GM12891 (cell line): Measurements from ENCODE around the gene SKI.

Experiments
- PAX5 ChIP-seq: IDR thresholded peaks from 2 replicates; pipeline ENCODE4 v1.6.1; 2011; ENCODE audit warnings: low read length, moderate library complexity, mild to moderate bottlenecking; ENCODE audit not compliant: insufficient read depth, severe bottlenecking
- POLR2A ChIP-seq: IDR thresholded peaks from 2 replicates; pipeline ENCODE4 v1.6.1; 2011; ENCODE audit warnings: low read depth, low read length, control low read depth
- POLR2AphosphoS5 ChIP-seq: IDR thresholded peaks from 2 replicates; pipeline ENCODE4 v1.6.1; 2011; ENCODE audit warnings: low read depth, low read length, control low read depth
- POU2F2 ChIP-seq: IDR thresholded peaks from 2 replicates; pipeline ENCODE4 v1.6.1; 2011; ENCODE audit warnings: low read depth, mild to moderate bottlenecking, control low read depth, low read length, moderate library complexity
- SPI1 ChIP-seq: IDR thresholded peaks from 2 replicates; pipeline ENCODE4 v1.6.1; 2011; ENCODE audit warnings: low read depth, low read length, control low read depth
- TAF1 ChIP-seq: IDR thresholded peaks from 2 replicates; pipeline ENCODE4 v1.6.1; 2011; ENCODE audit warnings: low read depth, low read length, control low read depth

DNA sequence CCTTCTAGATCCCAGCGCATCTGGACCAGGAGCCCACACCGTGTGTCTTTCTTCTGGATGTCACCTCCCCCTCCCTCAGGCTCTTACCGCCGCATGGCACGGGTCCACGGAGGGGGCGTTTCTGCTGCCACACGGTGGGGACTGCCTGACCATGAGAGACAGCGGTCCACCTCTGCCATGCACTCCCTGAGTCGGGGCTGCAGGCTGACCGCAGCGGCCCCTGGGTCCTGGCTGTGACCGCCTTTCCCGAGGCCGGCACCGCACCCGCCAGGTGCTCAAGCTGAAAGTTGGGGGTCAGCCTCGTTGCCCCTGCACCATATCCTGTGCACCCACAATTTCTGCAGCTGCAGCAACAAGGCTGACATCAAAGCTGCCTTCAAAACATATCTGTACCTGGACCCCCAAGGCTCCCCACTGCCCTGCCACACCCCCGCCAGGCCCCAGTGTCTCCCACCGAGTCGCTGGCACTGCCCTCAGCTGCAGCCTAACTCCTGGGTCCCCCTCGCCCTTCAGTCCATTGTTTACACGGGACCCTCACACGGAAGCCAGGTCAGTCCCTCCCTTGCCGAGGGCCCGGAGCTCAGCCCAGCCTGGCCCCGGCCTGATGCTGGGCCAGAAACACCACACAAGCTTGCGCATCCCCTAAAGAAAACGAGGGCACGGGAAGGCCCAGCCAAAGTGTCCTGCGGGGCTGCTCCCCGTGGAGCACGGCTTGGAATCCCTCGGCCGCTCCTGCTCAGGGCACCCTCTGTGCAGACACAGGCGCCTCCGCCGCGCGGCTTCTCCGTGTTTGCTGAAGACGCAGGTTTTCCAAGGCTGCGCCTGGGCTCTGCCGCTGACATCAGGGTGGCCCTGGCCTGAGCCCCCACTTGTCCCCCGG, 111.3 kb downstream of the SKI start:
- TF ChIP-seq POLR2A (no peak), POLR2AphosphoS5 (no peak), TAF1 (no peak), POU2F2 (no peak), SPI1 (no peak), PAX5 (no peak)
